Naive B cell (primary cell): ENCODE data around the gene SRRT. TPM values are rescaled to one million over a fixed set of nuclear protein-coding genes. Genes with fewer than 3 reads are reported as not detected.

Source experiments
- ATAC-seq, 2 donors: fragments of 150-1000 bp; cut with Tn5 transposase; 2 replicates each; pipeline ENCODE4 v1.10.0; 2021; ENCODE audit warnings: low read depth in 2 of 2, mild to moderate bottlenecking in 2 of 2, moderate library complexity in 2 of 2
- DNase-seq: peaks from one replicate; pipeline ENCODE4 v3.0.0; 2022
- H3K27ac Mint-ChIP-seq, 6 donors: one replicate each; pipeline ENCODE4 v1.8.0; 2020 to 2022; ENCODE audit warnings: mild to moderate bottlenecking in 6 of 6, mixed read lengths in 6 of 6, moderate library complexity in 5 of 6, inconsistent platforms in 2 of 6
- H3K27me3 Mint-ChIP-seq, 3 donors: one replicate each; pipeline ENCODE4 v1.8.0; 2021 to 2022; ENCODE audit warnings: mixed read lengths in 3 of 3, mild to moderate bottlenecking in 1 of 3
- H3K36me3 Mint-ChIP-seq, 2 donors: one replicate each; pipeline ENCODE4 v1.8.0; 2020 to 2022; ENCODE audit warnings: mixed read lengths in 2 of 2, inconsistent platforms in 1 of 2, mild to moderate bottlenecking in 1 of 2
- H3K4me1 Mint-ChIP-seq, 3 donors: one replicate each; pipeline ENCODE4 v1.8.0; 2020 to 2022; ENCODE audit warnings: mixed read lengths in 3 of 3, inconsistent platforms in 1 of 3, mild to moderate bottlenecking in 1 of 3, moderate library complexity in 1 of 3
- H3K4me3 Mint-ChIP-seq, 8 donors: one replicate each; pipeline ENCODE4 v1.8.0; 2020 to 2022; ENCODE audit warnings: mild to moderate bottlenecking in 8 of 8, mixed read lengths in 8 of 8, moderate library complexity in 8 of 8, inconsistent platforms in 2 of 8
- H3K9me3 Mint-ChIP-seq, 7 donors: one replicate each; pipeline ENCODE4 v1.8.0; 2020 to 2022; ENCODE audit warnings: mixed read lengths in 7 of 7, mild to moderate bottlenecking in 5 of 7, inconsistent platforms in 2 of 7, moderate library complexity in 1 of 7
- polyA plus RNA-seq, 6 donors: library from polyadenylated mRNA; unstranded; fragments of 300-500 nt; fragmentation: Illumina TruSeq; gene quantifications; one replicate each; pipeline ENCODE4 v1.2.3, GENCODE V29; 2021; ENCODE audit warnings: low read depth in 6 of 6

Gene SRRT
- polyA plus RNA-seq, 6 donors from 2014 or later, result 17.5 to 79.0 (median 46.0) TPM

DNA sequence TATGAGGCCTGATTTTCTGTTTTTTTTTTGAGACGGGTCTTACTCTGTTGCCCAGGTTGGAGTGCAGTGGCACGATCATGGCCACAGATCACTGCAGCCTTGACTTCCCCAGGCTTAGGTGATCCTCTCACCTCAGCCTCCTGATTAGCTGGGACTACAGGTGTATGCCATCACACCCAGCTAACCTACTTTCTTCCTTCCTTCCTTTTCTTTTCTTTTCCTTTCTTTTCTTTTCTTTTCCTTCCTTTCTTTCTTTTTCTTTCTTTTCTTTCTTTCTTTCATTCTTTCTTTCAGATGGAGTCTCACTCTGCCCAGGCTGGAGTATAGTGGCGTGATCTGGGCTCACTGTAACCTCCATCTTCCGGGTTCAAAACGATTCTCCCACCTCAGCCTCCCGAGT, 3.8 kb downstream of the SRRT start:
- DNase-seq, result no peak
- Mint-ChIP-seq H3K36me3 (peaks cover 11 to 50% of the 10 kb centered on the region in 2 donors), H3K27ac (peak overlapping the region in 2 of 6 donors; percentile 67 to 92), H3K27me3 (no peaks in the 10 kb centered on the region), H3K4me3 (peak overlapping the region in 4 of 8 donors; percentile 12 to 77 (median 58)), H3K4me1 (peaks cover 50 to 68% (median 61%) of the 10 kb centered on the region in 3 donors), H3K9me3 (peaks cover 0 to 5% (median 0%) of the 10 kb centered on the region in 7 donors)
- ATAC-seq, result no peak

DNA sequence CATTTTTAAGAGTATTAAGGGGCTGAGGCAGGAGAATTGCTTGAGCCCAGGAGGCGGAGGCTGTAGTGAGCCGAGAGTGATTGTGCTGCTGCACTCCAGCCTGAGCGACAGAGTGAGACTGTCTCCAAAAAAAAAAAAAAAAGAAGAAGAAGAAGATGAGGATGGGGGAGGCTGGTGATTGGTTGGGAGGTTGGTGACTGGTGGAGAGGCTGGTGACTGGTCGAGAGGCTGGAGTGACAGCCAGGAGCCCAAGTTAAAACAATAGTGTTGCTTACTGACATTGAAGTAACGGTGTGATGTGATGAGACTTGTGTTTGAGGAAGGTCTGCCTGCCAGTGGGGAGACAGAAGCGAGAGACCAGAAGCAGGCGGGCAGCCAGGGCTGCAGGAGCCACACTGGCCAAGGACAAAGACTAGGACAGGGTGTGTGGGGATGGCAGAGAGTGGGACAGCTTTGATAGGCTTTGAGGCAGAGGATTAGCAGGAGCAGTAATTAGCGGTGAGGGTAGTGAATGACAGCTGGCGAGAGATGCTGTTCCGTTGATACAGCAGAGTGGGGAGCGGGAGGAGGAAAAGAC, 4.9 kb downstream of the SRRT start:
- H3K4me3 Mint-ChIP-seq, result no peak overlapping the region
- ATAC-seq (no peak), DNase-seq (no peak)
- peak overlapping the region in 3 of 6 donors; percentile 14 to 81 (median 73) for H3K27ac Mint-ChIP-seq
- peaks cover 54 to 66% (median 60%) of the 10 kb centered on the region in 3 donors for H3K4me1 Mint-ChIP-seq
- peaks cover 8 to 56% of the 10 kb centered on the region in 2 donors for H3K36me3 Mint-ChIP-seq
- peaks cover 0 to 2% (median 0%) of the 10 kb centered on the region in 7 donors for H3K9me3 Mint-ChIP-seq
- H3K27me3 Mint-ChIP-seq, result no peaks in the 10 kb centered on the region

DNA sequence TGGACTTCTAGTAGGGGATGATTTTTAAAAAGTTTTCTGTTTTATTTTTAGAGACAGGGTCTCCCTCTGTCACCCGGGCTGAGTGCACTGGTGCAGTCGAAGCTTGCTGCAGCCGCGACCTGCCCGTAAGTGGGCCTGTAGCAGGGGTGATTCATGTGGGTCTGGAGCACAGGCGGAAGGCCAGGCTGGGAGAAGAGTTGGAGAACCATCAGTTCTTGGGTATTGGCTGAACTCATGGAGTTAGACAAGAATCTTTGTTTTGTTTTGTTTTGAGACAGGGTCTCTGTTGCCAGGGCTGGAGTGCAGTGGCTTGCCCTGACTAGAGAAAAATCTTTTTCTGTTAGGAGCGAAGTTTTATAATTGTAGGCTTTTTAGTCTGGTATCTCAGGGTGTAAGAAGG, 5.7 kb downstream of the SRRT start:
- DNase-seq (no peak), ATAC-seq (no peak)
- Mint-ChIP-seq H3K27me3 (no peaks in the 10 kb centered on the region), H3K36me3 (peaks cover 10 to 61% of the 10 kb centered on the region in 2 donors), H3K4me3 (peak overlapping the region in 2 of 8 donors; percentile 30 to 51), H3K4me1 (peaks cover 55 to 70% (median 59%) of the 10 kb centered on the region in 3 donors), H3K9me3 (no peaks in the 10 kb centered on the region), H3K27ac (peak overlapping the region in 2 of 6 donors; percentile 32 to 47)

DNA sequence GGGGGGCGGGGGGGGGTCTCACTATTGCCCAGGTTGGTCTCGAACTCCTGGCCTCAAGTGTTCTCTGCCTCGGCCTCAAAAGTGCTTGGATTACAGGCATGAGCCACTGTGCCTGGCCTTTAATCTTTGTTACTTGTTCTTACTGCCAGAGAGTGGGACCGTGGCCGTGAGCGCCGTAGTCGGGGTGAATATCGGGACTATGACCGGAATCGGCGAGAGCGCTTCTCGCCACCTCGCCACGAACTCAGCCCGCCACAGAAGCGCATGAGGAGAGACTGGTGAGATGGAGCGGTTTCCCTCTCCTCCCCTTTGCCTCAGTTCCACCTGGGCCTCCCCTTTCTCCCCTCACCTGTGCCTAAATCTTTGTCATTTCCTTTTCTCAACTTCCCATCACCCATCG, 6.2 kb downstream of the SRRT start:
- DNase-seq, result no peak
- no peak for ATAC-seq
- no peaks in the 10 kb centered on the region for H3K9me3 Mint-ChIP-seq
- no peaks in the 10 kb centered on the region for H3K27me3 Mint-ChIP-seq
- peaks cover 57 to 72% (median 59%) of the 10 kb centered on the region in 3 donors for H3K4me1 Mint-ChIP-seq
- no peak overlapping the region for H3K27ac Mint-ChIP-seq
- peaks cover 14 to 66% of the 10 kb centered on the region in 2 donors for H3K36me3 Mint-ChIP-seq
- no peak overlapping the region for H3K4me3 Mint-ChIP-seq

DNA sequence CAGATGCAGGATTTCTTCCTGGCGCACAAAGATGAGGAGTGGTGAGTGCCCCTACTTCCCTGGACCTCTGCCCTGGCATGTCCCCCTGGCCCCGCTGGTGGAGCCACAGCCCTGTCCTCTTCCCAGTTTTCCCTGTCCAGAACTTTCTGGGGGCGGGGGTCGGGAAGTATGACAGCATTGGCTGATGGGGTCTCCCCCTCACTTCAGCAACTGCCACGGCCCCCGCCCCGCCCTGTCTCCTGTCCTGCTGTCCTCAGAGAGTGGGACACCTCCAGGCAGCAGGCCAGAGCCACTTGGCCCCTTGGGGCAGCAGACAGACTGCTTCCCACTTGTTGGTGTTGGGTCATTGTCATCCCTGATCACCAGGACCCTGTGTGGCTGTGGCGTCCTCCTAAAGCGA, 7.3 kb downstream of the SRRT start:
- Mint-ChIP-seq H3K36me3 (peaks cover 14 to 69% of the 10 kb centered on the region in 2 donors), H3K4me3 (no peak overlapping the region), H3K27me3 (no peaks in the 10 kb centered on the region), H3K4me1 (peaks cover 58 to 75% (median 61%) of the 10 kb centered on the region in 3 donors), H3K27ac (no peak overlapping the region), H3K9me3 (peaks cover 0 to under 1% (median 0%) of the 10 kb centered on the region in 7 donors)
- DNase-seq, result no peak
- ATAC-seq, result no peak

DNA sequence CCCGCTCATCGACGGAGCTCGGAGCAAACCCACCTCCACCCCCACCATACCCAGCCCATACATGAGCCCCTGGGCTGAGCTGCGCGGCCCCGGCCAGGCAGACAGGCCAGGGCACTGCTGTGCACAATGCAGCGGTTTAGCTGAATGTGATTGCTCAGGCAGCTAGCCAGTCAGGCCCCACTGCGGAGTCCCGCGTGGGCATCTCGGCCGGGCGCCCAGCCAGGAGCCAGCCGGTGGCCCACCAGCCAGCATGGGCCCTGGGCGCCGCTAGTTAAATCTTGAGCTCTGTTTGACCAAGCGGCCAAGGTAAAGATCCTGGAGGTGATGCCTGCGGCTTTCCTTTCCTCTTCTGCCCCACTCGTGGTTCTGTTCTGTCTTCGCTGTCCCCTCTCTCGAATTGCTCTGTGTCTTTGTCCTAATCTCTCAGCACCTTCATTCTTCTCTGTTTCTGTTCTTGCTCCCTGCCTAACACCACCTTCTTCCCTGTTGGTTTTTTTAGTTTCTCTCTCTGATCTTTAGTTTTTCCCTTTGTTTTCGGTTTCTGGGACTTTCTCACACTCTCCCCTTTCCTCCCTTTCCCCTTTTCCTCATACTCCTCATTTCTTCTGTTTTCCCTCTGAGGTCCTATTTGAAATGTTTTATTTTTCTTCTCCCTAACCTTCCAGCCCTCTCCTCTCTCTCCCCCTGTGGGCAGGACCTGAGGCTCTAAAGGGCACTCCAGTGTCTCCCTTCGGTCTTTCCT, 8.1 kb downstream of the SRRT start:
- no peaks in the 10 kb centered on the region for H3K27me3 Mint-ChIP-seq
- peak overlapping the region in 2 of 6 donors; percentile 16 to 89 for H3K27ac Mint-ChIP-seq
- DNase-seq (no peak), ATAC-seq (no peak)
- H3K4me1 Mint-ChIP-seq, result peaks cover 61 to 79% (median 69%) of the 10 kb centered on the region in 3 donors
- peaks cover 0 to 2% (median 0%) of the 10 kb centered on the region in 7 donors for H3K9me3 Mint-ChIP-seq
- H3K36me3 Mint-ChIP-seq, result peaks cover 18 to 77% of the 10 kb centered on the region in 2 donors
- no peak overlapping the region for H3K4me3 Mint-ChIP-seq

DNA sequence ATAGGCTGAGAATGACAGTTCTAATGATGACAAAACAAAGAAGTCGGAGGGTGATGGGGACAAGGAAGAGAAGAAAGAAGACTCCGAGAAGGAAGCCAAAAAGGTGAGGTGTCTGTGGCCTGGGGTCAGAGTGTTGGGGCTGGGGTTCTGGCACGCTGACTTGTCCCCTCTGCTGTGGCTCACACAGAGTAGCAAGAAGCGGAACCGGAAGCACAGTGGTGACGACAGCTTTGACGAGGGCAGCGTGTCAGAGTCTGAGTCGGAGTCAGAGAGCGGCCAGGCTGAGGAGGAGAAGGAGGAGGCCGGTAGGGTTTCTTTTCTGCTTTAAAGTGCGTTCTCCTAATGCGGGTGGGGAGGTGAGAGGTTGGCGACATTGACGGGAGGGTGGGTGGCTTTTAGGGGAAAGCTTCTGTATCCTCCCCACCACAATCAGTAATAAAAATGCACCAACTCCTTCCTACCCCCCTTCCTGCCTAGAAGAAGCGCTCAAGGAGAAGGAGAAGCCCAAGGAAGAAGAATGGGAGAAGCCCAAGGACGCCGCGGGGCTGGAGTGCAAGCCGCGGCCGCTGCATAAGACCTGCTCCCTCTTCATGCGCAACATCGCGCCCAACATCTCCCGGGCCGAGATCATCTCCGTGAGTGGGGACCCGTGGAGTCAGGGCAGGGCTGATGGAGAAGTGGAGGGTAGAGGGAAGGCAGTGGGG, 10.0 kb downstream of the SRRT start:
- H3K27ac Mint-ChIP-seq, result peak overlapping the region in 1 of 6 donors; percentile 88
- no peaks in the 10 kb centered on the region for H3K27me3 Mint-ChIP-seq
- DNase-seq (no peak), ATAC-seq (no peak)
- H3K4me1 Mint-ChIP-seq, result peaks cover 53 to 69% (median 62%) of the 10 kb centered on the region in 3 donors
- peaks cover 0 to 2% (median 0%) of the 10 kb centered on the region in 7 donors for H3K9me3 Mint-ChIP-seq
- H3K36me3 Mint-ChIP-seq, result peaks cover 16 to 65% of the 10 kb centered on the region in 2 donors
- H3K4me3 Mint-ChIP-seq, result peak overlapping the region in 3 of 8 donors; percentile 37 to 70 (median 38)

DNA sequence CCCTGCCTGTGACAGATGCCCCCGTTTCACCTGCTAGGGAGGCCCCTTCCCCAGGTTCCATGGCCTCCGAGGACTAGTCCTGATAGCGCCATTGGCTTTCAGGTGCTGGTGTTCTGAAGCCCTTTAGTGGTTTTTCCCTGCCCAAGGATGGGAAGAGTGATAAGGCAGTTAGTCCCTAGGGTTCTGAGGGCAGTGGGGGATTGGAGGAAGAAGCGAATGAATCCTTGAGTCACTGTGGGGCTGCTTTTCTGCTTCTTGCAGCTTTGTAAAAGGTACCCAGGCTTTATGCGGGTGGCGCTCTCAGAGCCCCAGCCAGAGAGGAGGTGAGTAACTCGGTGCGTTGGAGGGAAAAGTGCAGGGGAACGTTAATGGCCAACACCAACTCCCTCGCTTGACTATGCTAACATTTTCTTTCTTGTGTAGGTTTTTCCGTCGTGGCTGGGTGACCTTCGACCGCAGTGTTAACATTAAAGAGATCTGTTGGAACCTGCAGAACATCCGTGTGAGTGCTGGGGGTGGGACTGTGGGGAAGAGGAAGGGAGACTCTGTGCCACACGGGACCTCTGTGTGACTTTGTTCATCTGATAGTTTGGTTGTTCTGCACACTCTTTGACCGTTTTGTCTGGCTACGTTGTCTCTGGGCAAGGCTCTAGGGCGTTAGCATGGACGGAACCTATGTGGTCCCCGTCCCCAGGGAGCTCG, 10.7 kb downstream of the SRRT start:
- peaks cover 55 to 69% (median 63%) of the 10 kb centered on the region in 3 donors for H3K4me1 Mint-ChIP-seq
- peaks cover 0 to 7% (median 6%) of the 10 kb centered on the region in 3 donors for H3K27me3 Mint-ChIP-seq
- H3K9me3 Mint-ChIP-seq, result peaks cover 0 to 2% (median 0%) of the 10 kb centered on the region in 7 donors
- peak overlapping the region in 4 of 8 donors; percentile 13 to 70 (median 49) for H3K4me3 Mint-ChIP-seq
- peak overlapping the region in 2 of 6 donors; percentile 74 to 81 for H3K27ac Mint-ChIP-seq
- DNase-seq (no peak), ATAC-seq (no peak)
- peaks cover 13 to 62% of the 10 kb centered on the region in 2 donors for H3K36me3 Mint-ChIP-seq

DNA sequence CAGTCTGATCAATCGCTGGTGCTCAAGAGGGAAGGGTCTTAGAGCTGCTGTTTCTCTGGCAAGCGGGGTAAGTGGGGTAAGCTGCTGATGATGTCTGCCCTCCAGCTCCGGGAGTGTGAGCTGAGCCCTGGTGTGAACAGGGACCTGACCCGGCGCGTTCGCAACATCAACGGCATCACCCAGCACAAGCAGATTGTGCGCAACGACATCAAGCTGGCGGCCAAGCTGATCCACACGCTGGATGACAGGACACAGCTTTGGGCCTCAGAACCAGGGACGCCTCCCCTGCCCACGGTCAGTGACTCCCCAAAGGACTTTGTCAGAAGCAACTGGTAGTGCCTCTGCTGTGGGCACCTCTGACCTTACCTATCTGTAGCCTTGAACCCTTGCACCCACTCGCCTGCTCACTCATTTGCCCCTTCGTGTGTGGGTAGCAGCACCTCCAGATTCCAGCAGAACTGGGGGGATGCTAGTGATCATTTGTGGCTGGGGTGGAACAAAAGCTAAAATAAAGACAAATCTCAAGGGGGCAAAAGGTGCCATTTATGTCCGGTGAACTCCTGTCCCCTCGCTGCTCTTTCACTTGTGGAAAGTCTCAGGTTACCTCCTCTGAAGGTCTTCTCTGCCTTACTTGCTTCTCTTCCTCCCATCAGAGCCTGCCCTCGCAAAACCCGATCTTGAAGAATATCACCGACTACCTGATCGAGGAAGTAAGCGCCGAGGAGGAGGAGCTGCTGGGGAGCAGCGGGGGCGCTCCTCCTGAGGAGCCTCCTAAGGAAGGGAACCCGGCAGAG, 11.4 kb downstream of the SRRT start:
- H3K27ac Mint-ChIP-seq, result peak overlapping the region in 5 of 6 donors; percentile 15 to 98 (median 74)
- no peak for ATAC-seq
- H3K27me3 Mint-ChIP-seq, result peaks cover 1 to 14% (median 14%) of the 10 kb centered on the region in 3 donors
- H3K36me3 Mint-ChIP-seq, result peaks cover 13 to 59% of the 10 kb centered on the region in 2 donors
- peaks cover 56 to 73% (median 66%) of the 10 kb centered on the region in 3 donors for H3K4me1 Mint-ChIP-seq
- peak overlapping the region in 4 of 8 donors; percentile 36 to 89 (median 79) for H3K4me3 Mint-ChIP-seq
- DNase-seq, result no peak
- peaks cover 0 to 2% (median 0%) of the 10 kb centered on the region in 7 donors for H3K9me3 Mint-ChIP-seq

DNA sequence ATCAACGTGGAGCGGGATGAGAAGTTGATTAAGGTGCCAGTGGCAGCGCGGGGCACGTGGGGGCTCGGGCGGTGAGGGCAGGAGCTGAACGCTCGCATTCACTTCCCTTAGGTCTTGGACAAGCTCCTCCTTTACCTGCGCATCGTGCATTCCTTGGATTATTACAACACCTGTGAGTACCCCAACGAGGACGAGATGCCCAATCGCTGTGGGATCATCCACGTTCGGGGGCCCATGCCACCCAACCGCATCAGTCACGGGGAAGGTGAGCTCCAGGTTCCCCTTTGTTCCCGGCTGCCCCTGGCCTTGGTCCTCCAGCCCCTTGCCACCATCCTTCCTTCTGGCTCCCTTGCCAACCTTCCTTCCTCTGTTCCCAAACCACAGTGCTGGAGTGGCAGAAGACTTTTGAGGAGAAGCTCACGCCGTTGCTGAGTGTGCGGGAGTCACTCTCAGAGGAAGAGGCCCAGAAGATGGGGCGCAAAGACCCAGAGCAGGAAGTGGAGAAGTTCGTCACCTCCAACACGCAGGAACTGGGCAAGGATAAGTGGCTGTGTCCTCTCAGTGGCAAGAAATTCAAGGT, 12.1 kb downstream of the SRRT start:
- Mint-ChIP-seq H3K27ac (peak overlapping the region; percentile 84 to 98 (median 96)), H3K4me3 (peak overlapping the region; percentile 84 to 95 (median 88)), H3K9me3 (peaks cover 0 to 2% (median 0%) of the 10 kb centered on the region in 7 donors), H3K4me1 (peaks cover 62 to 74% (median 65%) of the 10 kb centered on the region in 3 donors), H3K27me3 (peaks cover 4 to 21% (median 21%) of the 10 kb centered on the region in 3 donors), H3K36me3 (peaks cover 13 to 54% of the 10 kb centered on the region in 2 donors)
- ATAC-seq (peak; percentile 5 to 13), DNase-seq (no peak)

DNA sequence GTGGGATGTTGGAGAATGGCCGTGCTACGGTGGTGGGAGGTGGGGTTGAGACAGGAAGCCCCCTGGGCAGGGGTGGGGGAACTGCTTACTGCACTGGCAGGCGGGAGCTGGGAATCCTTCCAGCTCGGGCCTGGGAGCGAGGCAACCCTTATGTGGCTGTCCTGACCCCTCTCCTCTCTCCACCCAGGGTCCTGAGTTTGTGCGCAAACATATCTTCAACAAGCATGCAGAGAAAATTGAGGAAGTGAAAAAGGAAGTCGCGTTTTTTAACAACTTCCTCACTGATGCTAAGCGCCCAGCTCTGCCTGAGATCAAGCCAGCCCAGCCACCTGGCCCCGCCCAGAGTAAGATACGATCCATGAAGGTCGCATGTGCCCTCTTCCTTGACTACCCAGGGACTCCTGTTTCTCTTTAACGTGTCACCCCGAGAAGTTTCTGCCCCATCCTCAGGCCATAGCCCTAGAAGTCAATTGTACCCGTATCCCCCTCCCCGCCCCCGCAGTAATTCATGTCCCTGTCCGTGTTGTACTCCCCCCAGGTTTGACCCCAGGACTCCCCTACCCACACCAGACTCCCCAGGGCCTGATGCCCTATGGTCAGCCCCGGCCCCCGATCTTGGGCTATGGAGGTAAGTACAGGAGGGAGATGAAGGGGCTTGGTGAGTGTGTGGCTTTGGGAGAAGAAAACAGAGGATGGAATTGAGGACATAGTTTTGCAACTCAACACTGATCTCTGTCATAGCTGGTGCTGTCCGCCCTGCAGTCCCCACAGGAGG, 12.8 kb downstream of the SRRT start:
- H3K27me3 Mint-ChIP-seq, result peaks cover 6 to 28% (median 27%) of the 10 kb centered on the region in 3 donors
- ATAC-seq (peak; percentile 72 to 73), DNase-seq (peak; percentile 86)
- peaks cover 13 to 53% of the 10 kb centered on the region in 2 donors for H3K36me3 Mint-ChIP-seq
- H3K4me3 Mint-ChIP-seq, result peak overlapping the region; percentile 84 to 95 (median 88)
- peak overlapping the region; percentile 84 to 98 (median 96) for H3K27ac Mint-ChIP-seq
- H3K4me1 Mint-ChIP-seq, result peaks cover 63 to 74% (median 67%) of the 10 kb centered on the region in 3 donors
- peaks cover 0 to 2% (median 0%) of the 10 kb centered on the region in 7 donors for H3K9me3 Mint-ChIP-seq
